Measurements from ENCODE around the gene CMC1. TPM values are rescaled to one million over a fixed set of nuclear protein-coding genes. Genes with fewer than 3 reads are reported as not detected.

CMC1 gene
- polyA plus RNA-seq, 3 donors: 13.2 to 43.9 (median 40.5) TPM

- no peaks in the 10 kb centered on the region for H3K27me3 ChIP-seq (ENCODE audit: control insufficient read depth in 2 of 2, insufficient read depth in 2 of 2, low read length in 2 of 2)
- Mint-ChIP-seq H3K27me3 (ENCODE audit: low read depth in 3 of 3) (no peaks in the 10 kb centered on the region), H3K36me3 (peaks cover 3 to 7% of the 10 kb centered on the region in 2 donors), H3K9me3 (peaks cover 0 to 4% (median under 1%) of the 10 kb centered on the region in 7 donors), H3K4me3 (peak overlapping the region in 1 of 2 donors; percentile 44), H3K4me1 (peaks cover 50% of the 10 kb centered on the region), H3K27ac (peak overlapping the region; percentile 1 to 90 (median 54))
- H3K36me3 ChIP-seq (replicated peaks in 1 of 2; ENCODE audit: control insufficient read depth in 1 of 2, insufficient read depth in 2 of 2, low read length in 2 of 2): no peaks in the 10 kb centered on the region
- no peak for TF ChIP-seq CTCF (IDR thresholded peaks at IDR 0.05)
- peak overlapping the region in 1 of 2 donors; percentile 11 for H3K27ac ChIP-seq (ENCODE audit: low read depth in 1 of 2, low read length in 2 of 2)
- WGBS (ENCODE audit: insufficient coverage): 29% methylated on average over 5 of the region's 8 CpGs
- H3K79me2 ChIP-seq (ENCODE audit: insufficient read depth, low read length): peaks cover 81% of the 10 kb centered on the region
- DNase-seq: peak in 2 of 3 donors; percentile 32 to 49
- peaks cover 32 to 36% of the 10 kb centered on the region in 2 donors for H3K4me1 ChIP-seq (ENCODE audit: control insufficient read depth in 1 of 2, insufficient read depth in 2 of 2, low read length in 2 of 2)
- H3K9me3 ChIP-seq (replicated peaks in 1 of 2; ENCODE audit: control insufficient read depth in 1 of 2, insufficient read depth in 1 of 2, low read length in 2 of 2): no peaks in the 10 kb centered on the region
- no peak overlapping the region for H3K4me2 ChIP-seq (replicated peaks; ENCODE audit: extremely low read depth, low read length, poor library complexity, severe bottlenecking)
- H4K20me1 ChIP-seq (ENCODE audit: insufficient read depth, low read length): peaks cover 2% of the 10 kb centered on the region
- no peak overlapping the region for H2AFZ ChIP-seq (ENCODE audit: insufficient read depth, low read depth, low read length, poor library complexity, severe bottlenecking)
- H3K9ac ChIP-seq (ENCODE audit: insufficient read depth, low read length, poor library complexity, severe bottlenecking): no peak overlapping the region
- H3K4me3 ChIP-seq (replicated peaks in 1 of 3; ENCODE audit: low read depth in 2 of 3, low read length in 3 of 3): no peak overlapping the region
- intact Hi-C loops (cut with micrococcal nuclease): no loop called here
Observed at GRCh38 chr3:28244491-28244890, 3.1 kb downstream of the CMC1 start.

- Histone ChIP-seq H3K79me2 (ENCODE audit: insufficient read depth, low read length) (peaks cover 89% of the 10 kb centered on the region), H4K20me1 (ENCODE audit: insufficient read depth, low read length) (peaks cover 9% of the 10 kb centered on the region), H3K27ac (ENCODE audit: low read depth in 1 of 2, low read length in 2 of 2) (no peak overlapping the region), H2AFZ (ENCODE audit: insufficient read depth, low read depth, low read length, poor library complexity, severe bottlenecking) (no peak overlapping the region), H3K9ac (ENCODE audit: insufficient read depth, low read length, poor library complexity, severe bottlenecking) (no peak overlapping the region), H3K4me2 (replicated peaks; ENCODE audit: extremely low read depth, low read length, poor library complexity, severe bottlenecking) (no peak overlapping the region), H3K9me3 (replicated peaks in 1 of 2; ENCODE audit: control insufficient read depth in 1 of 2, insufficient read depth in 1 of 2, low read length in 2 of 2) (no peaks in the 10 kb centered on the region), H3K36me3 (replicated peaks in 1 of 2; ENCODE audit: control insufficient read depth in 1 of 2, insufficient read depth in 2 of 2, low read length in 2 of 2) (no peaks in the 10 kb centered on the region), H3K4me3 (replicated peaks in 1 of 3; ENCODE audit: low read depth in 2 of 3, low read length in 3 of 3) (no peak overlapping the region), H3K27me3 (ENCODE audit: control insufficient read depth in 2 of 2, insufficient read depth in 2 of 2, low read length in 2 of 2) (no peaks in the 10 kb centered on the region), H3K4me1 (ENCODE audit: control insufficient read depth in 1 of 2, insufficient read depth in 2 of 2, low read length in 2 of 2) (peaks cover 42 to 47% of the 10 kb centered on the region in 2 donors)
- Mint-ChIP-seq H3K36me3 (peaks cover 7 to 9% of the 10 kb centered on the region in 2 donors), H3K4me1 (peaks cover 62% of the 10 kb centered on the region), H3K9me3 (peaks cover 0 to 4% (median 2%) of the 10 kb centered on the region in 7 donors), H3K27me3 (ENCODE audit: low read depth in 3 of 3) (no peaks in the 10 kb centered on the region), H3K27ac (no peak overlapping the region), H3K4me3 (no peak overlapping the region)
- WGBS (ENCODE audit: insufficient coverage): 67% methylated on average over 1 of the region's 1 CpG
- DNase-seq: no peak
- intact Hi-C loops (cut with micrococcal nuclease): loop anchor here in 1 of 2 donors (5.0 kb wide), 1 partner anchor 100 kb away; the partner anchor contains the start of genes AZI2 and ZCWPW2
- no peak for TF ChIP-seq CTCF (IDR thresholded peaks at IDR 0.05)
Observed at GRCh38 chr3:28247286-28247685, 5.9 kb downstream of the CMC1 start.
